HCT116 (cell line): ENCODE results near the gene NAALADL2. TPM values are rescaled to one million over a fixed set of nuclear protein-coding genes. Genes with fewer than 3 reads are reported as not detected.

Experiments used
- ATAC-seq: fragments of 200-7000 bp; cut with Tn5 transposase; 2 replicates; pipeline ENCODE4 v1.9.1; 2020; ENCODE audit warnings: mild to moderate bottlenecking, moderate library complexity
- BruUV-seq: library from RNA; stranded (reverse); fragments of 400-500 nt; replicated peaks from 2 replicates; lab custom pipeline; 2021; lab: Mats Ljungman, UMichigan
- CTCF ChIA-PET: fragments of 300-600 bp; sonication (Branson Sonifier 250); formaldehyde crosslinking; loops from one replicate; lab custom pipeline; 2021; ENCODE audit warnings: antibody characterized with exemption; lab: Charles Lee
- POLR2A ChIA-PET: fragments of 300-600, 350-600 bp; sonication (Branson Sonifier 250); formaldehyde crosslinking; loops from one replicate; lab custom pipeline; 2021; ENCODE audit warnings: antibody characterized with exemption; lab: Charles Lee
- RAD21 ChIA-PET, 2 experiments: fragments of 300-600 bp; sonication (Branson Sonifier 250); formaldehyde crosslinking; loops; one replicate each; lab custom pipeline; 2023; ENCODE audit warnings: low total read pairs in 2 of 2; ENCODE audit not compliant: uncharacterized antibody in 2 of 2, unreplicated experiment in 2 of 2, low non-redundant PET in 1 of 2; lab: Charles Lee
- DNase-seq: peaks from one replicate; pipeline ENCODE4 v3.0.0-alpha.2; 2010; ENCODE audit warnings: low read depth, low spot score
- H2AFZ ChIP-seq: fragments of 200-600 bp; shearing (Covaris generic), sonication (generic); 2 replicates; pipeline ENCODE4 v1.6.1; 2017; ENCODE audit warnings: low read depth, mixed run types, mixed read lengths, antibody characterized with exemption, low read length; ENCODE audit not compliant: poor library complexity, severe bottlenecking
- H3K27ac ChIP-seq: 2 replicates; pipeline ENCODE4 v1.5.1; 2012; ENCODE audit warnings: low read depth, low read length
- H3K27me3 ChIP-seq: fragments of 200-600 bp; sonication (generic); 2 replicates; pipeline ENCODE4 v1.6.1; 2016; ENCODE audit warnings: mixed run types, low read length, mixed read lengths; ENCODE audit not compliant: insufficient read depth
- H3K36me3 ChIP-seq, 2 experiments: fragments of 200-500 bp in 1 of 2; fragments of 200-600 bp in 1 of 2; sonication (Bioruptor generic) in 1 of 2; sonication (generic) in 1 of 2; 2 replicates each; pipeline versions ENCODE4 v1.5.1 to v1.6.1; 2014 to 2016; ENCODE audit warnings: low read length in 2 of 2, inconsistent platforms in 1 of 2, mixed read lengths in 1 of 2, mixed run types in 1 of 2; ENCODE audit not compliant: insufficient read depth in 2 of 2, control insufficient read depth in 1 of 2
- H3K4me1 ChIP-seq, 2 experiments: fragments of 200-600 bp in 1 of 2; sonication (generic) in 1 of 2; 2 replicates each; pipeline versions ENCODE4 v1.5.1 to v1.6.1; 2012 to 2017; ENCODE audit warnings: low read length in 2 of 2, inconsistent platforms in 1 of 2, mild to moderate bottlenecking in 1 of 2, mixed read lengths in 1 of 2, mixed run types in 1 of 2, moderate library complexity in 1 of 2; ENCODE audit not compliant: insufficient read depth in 2 of 2, control insufficient read depth in 1 of 2
- H3K4me2 ChIP-seq: fragments of 200-600 bp; sonication (generic); 2 replicates; pipeline ENCODE4 v1.6.1; 2017; ENCODE audit warnings: mixed run types, low read length, mixed read lengths
- H3K4me3 ChIP-seq, 2 experiments: fragments of 200-600 bp in 1 of 2; sonication (generic) in 1 of 2; replicated peaks in 1 of 2; 2 replicates each; pipeline ENCODE4 v1.5.1; 2011 to 2016; ENCODE audit warnings: low read length in 2 of 2, control low read depth in 1 of 2, low read depth in 1 of 2, mild to moderate bottlenecking in 1 of 2, mixed read lengths in 1 of 2, mixed run types in 1 of 2
- H3K79me2 ChIP-seq: fragments of 200-600 bp; sonication (generic); 2 replicates; pipeline ENCODE4 v1.6.1; 2017; ENCODE audit warnings: mild to moderate bottlenecking, mixed run types, low read length, moderate library complexity, mixed read lengths; ENCODE audit not compliant: insufficient read depth
- H3K9ac ChIP-seq: fragments of 200-600 bp; sonication (generic); 2 replicates; pipeline ENCODE4 v1.6.1; 2016; ENCODE audit warnings: low read length, mixed read lengths
- H3K9me2 ChIP-seq: fragments of 200-600 bp; sonication (generic), shearing (Covaris generic); 2 replicates; pipeline ENCODE4 v1.6.1; 2017; ENCODE audit warnings: mixed run types, mild to moderate bottlenecking, moderate library complexity; ENCODE audit not compliant: insufficient read depth
- H3K9me3 ChIP-seq, 2 experiments: fragments of 200-500 bp in 1 of 2; fragments of 200-600 bp in 1 of 2; sonication (Bioruptor generic) in 1 of 2; sonication (generic) in 1 of 2; 2 replicates each; pipeline ENCODE4 v1.6.1; 2014 to 2017; ENCODE audit warnings: low read length in 2 of 2, mixed read lengths in 2 of 2, inconsistent platforms in 1 of 2, low read depth in 1 of 2, mild to moderate bottlenecking in 1 of 2, mixed run types in 1 of 2, moderate library complexity in 1 of 2; ENCODE audit not compliant: control insufficient read depth in 1 of 2, insufficient read depth in 1 of 2
- H4K20me1 ChIP-seq: fragments of 200-600 bp; sonication (generic), shearing (Covaris generic); 2 replicates; pipeline ENCODE4 v1.6.1; 2017; ENCODE audit warnings: mixed run types, mild to moderate bottlenecking, moderate library complexity; ENCODE audit not compliant: insufficient read depth
- CBX3 ChIP-seq: IDR thresholded peaks from 2 replicates; pipeline ENCODE4 v1.6.1; 2012; ENCODE audit warnings: low read depth
- EGR1 ChIP-seq: IDR thresholded peaks from 2 replicates; pipeline ENCODE4 v1.6.1; 2012; ENCODE audit warnings: low read depth
- ELF1 ChIP-seq: IDR thresholded peaks from 2 replicates; pipeline ENCODE4 v1.6.1; 2012; ENCODE audit warnings: low read depth, borderline replicate concordance
- EZH2phosphoT487 ChIP-seq: fragments of 200-600 bp; IDR thresholded peaks from 2 replicates; pipeline ENCODE4 v1.6.1; 2018; ENCODE audit warnings: antibody characterized with exemption, borderline replicate concordance
- FOSL1 ChIP-seq: IDR thresholded peaks from 2 replicates; pipeline ENCODE4 v1.6.1; 2012; ENCODE audit warnings: low read depth
- JUND ChIP-seq: IDR thresholded peaks from 2 replicates; pipeline ENCODE4 v1.6.1; 2012
- POLR2A ChIP-seq: IDR thresholded peaks from 2 replicates; pipeline ENCODE4 v1.7.0; 2011; ENCODE audit warnings: borderline replicate concordance; ENCODE audit not compliant: insufficient read depth, insufficient read length; ENCODE audit errors: extremely low read depth
- POLR2AphosphoS5 ChIP-seq: IDR thresholded peaks from 2 replicates; pipeline ENCODE4 v1.6.1; 2011; ENCODE audit warnings: mild to moderate bottlenecking, low read depth, low read length, moderate library complexity
- RAD21 ChIP-seq: IDR thresholded peaks from 2 replicates; pipeline ENCODE4 v1.6.1; 2012; ENCODE audit warnings: low read depth, mild to moderate bottlenecking
- SP1 ChIP-seq: IDR thresholded peaks from 2 replicates; pipeline ENCODE4 v1.6.1; 2012; ENCODE audit warnings: low read depth
- SRF ChIP-seq: IDR thresholded peaks from 2 replicates; pipeline ENCODE4 v1.6.1; 2012; ENCODE audit warnings: low read depth
- TCF7L2 ChIP-seq: IDR thresholded peaks from 2 replicates; pipeline ENCODE4 v1.7.0; 2011; ENCODE audit warnings: borderline replicate concordance, inconsistent platforms; ENCODE audit not compliant: insufficient read depth, insufficient read length; ENCODE audit errors: extremely low read depth
- ZBTB33 ChIP-seq: IDR thresholded peaks from 2 replicates; pipeline ENCODE4 v1.6.1; 2011; ENCODE audit warnings: mild to moderate bottlenecking, low read length, moderate library complexity; ENCODE audit not compliant: insufficient replicate concordance; ENCODE audit errors: extremely low read depth
- ZNF274 ChIP-seq: fragments of 200-500 bp; sonication (Bioruptor generic); IDR thresholded peaks from 2 replicates; pipeline ENCODE4 v1.6.1; 2014; ENCODE audit warnings: mild to moderate bottlenecking, low read depth, low read length, inconsistent platforms
- intact Hi-C: fragments of 100-400 bp; cut with micrococcal nuclease; formaldehyde crosslinking; loops from 2 replicates; pipeline ENCODE4 v1.10.0; 2022
- total RNA-seq: library from RNA; stranded (reverse); gene quantifications from one replicate; pipeline ENCODE4 v1.2.1, GENCODE V29; 2021; ENCODE audit not compliant: unreplicated experiment
- TF ChIP-seq, protein P1 (sequence below): IDR thresholded peaks from 2 replicates; pipeline ENCODE4 v1.6.1; 2012

The NAALADL2 gene
- total RNA-seq, 1 experiment from 2014 or later = 2.9 TPM

GRCh38 chr3:175737646-175738572 lies 878.8 kb downstream of the NAALADL2 start:
- no peak overlapping the region for H3K9ac ChIP-seq

DNA sequence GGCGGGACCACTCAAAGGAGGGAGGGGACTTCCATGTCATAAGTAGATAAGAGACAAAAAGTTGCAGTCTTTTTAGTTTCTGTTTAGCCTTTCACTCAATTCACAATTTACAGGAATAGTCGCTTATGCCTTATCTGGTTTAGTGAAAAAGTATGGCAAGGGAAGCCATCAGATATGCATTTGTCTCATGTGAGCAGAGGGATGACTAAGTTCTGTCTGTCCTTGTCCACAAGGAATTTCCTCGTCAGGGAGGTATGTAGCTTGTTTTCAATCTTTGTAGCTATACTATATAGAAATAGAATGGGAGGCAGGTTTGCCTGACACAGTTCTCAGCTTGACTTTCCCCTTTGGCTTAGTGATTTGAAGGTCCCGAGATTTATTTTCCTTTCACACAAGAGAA lies 882.8 kb downstream of the NAALADL2 start:
- ChIA-PET POLR2A (no interaction called here), CTCF (no interaction called here)
- DNase-seq = no peak
- TF ChIP-seq ZNF274 = no peak
- no peak for TF ChIP-seq SRF
- TF ChIP-seq TCF7L2 = no peak
- no peak for TF ChIP-seq JUND
- no peak for TF ChIP-seq FOSL1
- no peak for TF ChIP-seq EZH2phosphoT487
- TF ChIP-seq RAD21 = no peak
- no peak for TF ChIP-seq ELF1
- TF ChIP-seq, protein P1, sequence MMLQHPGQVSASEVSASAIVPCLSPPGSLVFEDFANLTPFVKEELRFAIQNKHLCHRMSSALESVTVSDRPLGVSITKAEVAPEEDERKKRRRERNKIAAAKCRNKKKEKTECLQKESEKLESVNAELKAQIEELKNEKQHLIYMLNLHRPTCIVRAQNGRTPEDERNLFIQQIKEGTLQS = no peak
- no peak for TF ChIP-seq POLR2A
- TF ChIP-seq POLR2AphosphoS5 = no peak
- TF ChIP-seq ZBTB33 = no peak
- no peak for TF ChIP-seq EGR1

More at GRCh38 chr3:175737646-175738572, 878.8 kb downstream of the NAALADL2 start:
- TF ChIP-seq SP1 (peak; percentile 35; the same call in 1 of the 2 replicates), POLR2A (no peak), CBX3 (no peak), FOSL1 (peak; percentile 74), JUND (peak; percentile 57; the same call in 1 of the 2 replicates)
- CTCF ChIA-PET = interaction anchor here (1.0 kb wide), 1 partner anchor 12 kb away, joined by 3 read pairs; no protein-coding TSS in a partner anchor
- RAD21 ChIA-PET = no interaction called here
- ATAC-seq = peak; percentile 75
- Histone ChIP-seq H3K79me2 (no peaks in the 10 kb centered on the region), H3K9me2 (no peaks in the 10 kb centered on the region), H3K4me3 (no peak overlapping the region), H3K9me3 (no peaks in the 10 kb centered on the region), H2AFZ (peak overlapping the region; percentile 86), H3K36me3 (no peaks in the 10 kb centered on the region), H3K27ac (no peak overlapping the region; the same call in 1 of the 2 replicates), H3K4me1 (peaks cover 2 to 20% of the 10 kb centered on the region in 2 experiments; a peak in 3 of 4 replicates), H3K27me3 (no peaks in the 10 kb centered on the region), H4K20me1 (no peaks in the 10 kb centered on the region), H3K4me2 (peak overlapping the region; percentile 56)
- POLR2A ChIA-PET = no interaction called here
- no peak for DNase-seq
- BruUV-seq = no TSS peak
- intact Hi-C loops = no loop called here

More for the DNA sequence above, 882.8 kb downstream of the NAALADL2 start:
- Histone ChIP-seq H3K4me2 (no peak overlapping the region), H3K4me1 (peaks cover 2 to 35% of the 10 kb centered on the region in 2 experiments; a peak in 3 of 4 replicates), H3K9me3 (no peaks in the 10 kb centered on the region), H3K79me2 (no peaks in the 10 kb centered on the region), H3K9ac (no peak overlapping the region), H3K27ac (no peak overlapping the region), H3K36me3 (no peaks in the 10 kb centered on the region), H4K20me1 (no peaks in the 10 kb centered on the region), H3K27me3 (no peaks in the 10 kb centered on the region), H3K4me3 (no peak overlapping the region), H3K9me2 (no peaks in the 10 kb centered on the region), H2AFZ (no peak overlapping the region)
- no TSS peak for BruUV-seq
- ATAC-seq = no peak
- intact Hi-C loops = no loop called here
- RAD21 ChIA-PET = no interaction called here
